GM23248 (cell line): ENCODE results near the gene FOXN1. TPM values are rescaled to one million over a fixed set of nuclear protein-coding genes. Genes with fewer than 3 reads are reported as not detected.

Source experiments
- DNase-seq: peaks from one replicate; pipeline ENCODE4 v3.0.0-alpha.2; 2015
- H2AFZ ChIP-seq: fragments of 200-600 bp; sonication (generic); 2 replicates; pipeline ENCODE4 v1.6.1; 2016; ENCODE audit warnings: antibody characterized with exemption
- H3F3A ChIP-seq: fragments of 200-600 bp; sonication (generic); 2 replicates; pipeline ENCODE4 v1.6.1; 2016; ENCODE audit warnings: mild to moderate bottlenecking, antibody characterized with exemption, mixed run types; ENCODE audit not compliant: insufficient read depth
- H3K27ac ChIP-seq: fragments of 200-600 bp; sonication (generic); 2 replicates; pipeline ENCODE4 v1.5.1; 2016; ENCODE audit warnings: mild to moderate bottlenecking
- H3K27me3 ChIP-seq: fragments of 200-600 bp; sonication (generic); replicated peaks from 2 replicates; pipeline ENCODE4 v1.6.1; 2016; ENCODE audit warnings: mild to moderate bottlenecking; ENCODE audit not compliant: insufficient read depth
- H3K36me3 ChIP-seq: fragments of 200-600 bp; sonication (generic); 2 replicates; pipeline ENCODE4 v1.6.1; 2016; ENCODE audit warnings: low read depth, mild to moderate bottlenecking
- H3K4me1 ChIP-seq: fragments of 200-600 bp; sonication (generic); 2 replicates; pipeline ENCODE4 v1.6.1; 2016; ENCODE audit warnings: mild to moderate bottlenecking; ENCODE audit not compliant: insufficient read depth
- H3K4me2 ChIP-seq: fragments of 200-600 bp; sonication (generic); one replicate; pipeline ENCODE4 v1.6.1; 2016; ENCODE audit warnings: mild to moderate bottlenecking; ENCODE audit not compliant: unreplicated experiment
- H3K4me3 ChIP-seq: fragments of 200-600 bp; sonication (generic); 2 replicates; pipeline ENCODE4 v1.5.1; 2016; ENCODE audit warnings: mild to moderate bottlenecking
- H3K79me2 ChIP-seq: fragments of 200-600 bp; sonication (generic); 2 replicates; pipeline ENCODE4 v1.6.1; 2016; ENCODE audit warnings: mild to moderate bottlenecking; ENCODE audit not compliant: insufficient read depth
- H3K9ac ChIP-seq: fragments of 200-600 bp; sonication (generic); 2 replicates; pipeline ENCODE4 v1.6.1; 2016; ENCODE audit warnings: mild to moderate bottlenecking
- H3K9me2 ChIP-seq: fragments of 200-600 bp; sonication (generic); 2 replicates; pipeline ENCODE4 v1.6.1; 2016; ENCODE audit warnings: mixed run types, mild to moderate bottlenecking, moderate library complexity; ENCODE audit not compliant: insufficient read depth
- H3K9me3 ChIP-seq: fragments of 200-600 bp; sonication (generic); one replicate; pipeline ENCODE4 v1.6.1; 2017; ENCODE audit warnings: low read depth
- H4K20me1 ChIP-seq: fragments of 200-600 bp; sonication (generic); 2 replicates; pipeline ENCODE4 v1.6.0; 2016; ENCODE audit not compliant: insufficient read depth
- EZH2 ChIP-seq: fragments of 200-600 bp; sonication (generic); IDR thresholded peaks from 2 replicates; pipeline ENCODE4 v1.6.1; 2018; ENCODE audit warnings: antibody characterized with exemption, mild to moderate bottlenecking; ENCODE audit not compliant: insufficient read depth, poor library complexity, severe bottlenecking
- EZH2phosphoT487 ChIP-seq: fragments of 200-600 bp; sonication (generic); IDR thresholded peaks from 2 replicates; pipeline ENCODE4 v1.6.1; 2018; ENCODE audit warnings: antibody characterized with exemption, moderate library complexity, mild to moderate bottlenecking, low read depth; ENCODE audit not compliant: insufficient read depth
- WGBS, 2 experiments: methylation state at CpG; one replicate each; pipeline ENCODE4 v1.1.6; 2015 to 2017; ENCODE audit warnings: low lambda C conversion rate in 2 of 2, low coverage in 1 of 2; ENCODE audit errors: missing lambda C conversion rate in 2 of 2; 5-methylcytosine and 5-hydroxymethylcytosine counted together
- in situ Hi-C: fragments of 300-500 bp; cut with MboI; formaldehyde crosslinking; loops from 2 replicates; pipeline ENCODE4 v1.15.0; 2020
- polyA plus RNA-seq: library from polyadenylated mRNA; unstranded; fragments of >200 nt; fragmentation: Nextera tagmentation; extraction: Ambion mirVana; gene quantifications from 2 replicates; pipeline ENCODE4 v1.2.1, GENCODE V29; 2016
- total RNA-seq: library from RNA; depleted of rRNA; stranded (reverse); fragments of >200 nt; shearing (Covaris generic); gene quantifications from 2 replicates; pipeline ENCODE4 v1.2.3, GENCODE V29; 2014

Gene FOXN1
- total and polyA plus RNA-seq, 2 experiments from 2014 or later, result not detected

- Histone ChIP-seq H3K4me2 (no peak overlapping the region), H3K9ac (no peak overlapping the region), H3K79me2 (no peaks in the 10 kb centered on the region), H3K9me2 (no peaks in the 10 kb centered on the region), H3K4me1 (peaks cover 7% of the 10 kb centered on the region), H3K27me3 (peaks cover 40% of the 10 kb centered on the region), H3F3A (peaks cover 7% of the 10 kb centered on the region; the same call in 1 of the 2 replicates), H3K27ac (no peak overlapping the region), H3K4me3 (no peak overlapping the region), H3K36me3 (no peaks in the 10 kb centered on the region), H2AFZ (no peak overlapping the region), H3K9me3 (no peaks in the 10 kb centered on the region), H4K20me1 (no peaks in the 10 kb centered on the region)
- in situ Hi-C loops, result no loop called here
- DNase-seq, result no peak
- WGBS, 2 experiments, result 53 to 57% methylated on average over 15 of the region's 15 CpGs
- TF ChIP-seq EZH2 (no peak), EZH2phosphoT487 (no peak)
Observed at GRCh38 chr17:28471531-28472342, 34.4 kb upstream of the FOXN1 start.

DNA sequence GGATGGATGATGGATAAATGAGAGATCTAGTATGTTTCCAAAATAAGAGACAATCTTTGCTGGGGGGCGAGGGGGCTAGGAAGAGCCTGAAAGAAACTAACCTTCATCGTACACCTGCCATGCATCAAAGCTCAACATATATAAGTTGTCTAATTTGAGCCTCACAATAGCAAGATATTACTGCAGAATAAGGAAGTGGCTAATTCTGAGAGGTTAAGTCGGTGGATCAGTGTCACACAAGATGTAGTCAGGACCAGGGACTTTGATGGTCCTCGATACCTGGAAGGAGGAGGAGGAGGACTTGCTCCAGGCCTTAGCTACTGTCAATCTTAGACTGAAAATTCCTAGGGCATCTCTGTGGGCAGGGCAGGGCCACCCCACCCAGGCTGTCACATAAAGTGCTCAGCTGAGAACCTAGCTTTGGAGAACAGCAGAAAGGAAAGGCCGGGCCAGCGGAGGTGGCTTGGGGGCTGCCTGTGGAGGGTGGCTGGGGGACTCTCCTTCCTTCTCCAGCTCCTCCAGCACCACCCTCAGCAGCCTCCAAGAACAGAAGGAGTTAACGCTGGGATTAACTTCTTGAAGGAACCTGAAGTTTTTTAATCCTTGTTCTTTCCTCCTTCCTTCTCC, 33.2 kb upstream of the FOXN1 start:
- Histone ChIP-seq H3K9ac (no peak overlapping the region), H4K20me1 (no peaks in the 10 kb centered on the region), H3F3A (no peaks in the 10 kb centered on the region), H3K9me3 (no peaks in the 10 kb centered on the region), H3K9me2 (no peaks in the 10 kb centered on the region), H3K4me3 (no peak overlapping the region), H3K79me2 (no peaks in the 10 kb centered on the region), H3K4me2 (no peak overlapping the region), H3K27me3 (peaks cover 40% of the 10 kb centered on the region), H3K36me3 (no peaks in the 10 kb centered on the region), H2AFZ (no peak overlapping the region), H3K4me1 (no peaks in the 10 kb centered on the region), H3K27ac (no peak overlapping the region)
- no peak for TF ChIP-seq EZH2
- no peak for TF ChIP-seq EZH2phosphoT487
- no peak for DNase-seq
- WGBS, 2 experiments, result 69 to 70% methylated on average over 7 of the region's 7 CpGs
- in situ Hi-C loops, result no loop called here

GRCh38 chr17:28473542-28473941, 32.6 kb upstream of the FOXN1 start, which contains the start of gene SLC13A2:
Gene SLC13A2, plus strand, starts transcription at chr17:28473644. Its CDS starts 69 bp downstream, at chr17:28473713.
- Histone ChIP-seq H3K36me3 (no peaks in the 10 kb centered on the region), H3K9me2 (no peaks in the 10 kb centered on the region), H3K27me3 (peaks cover 38% of the 10 kb centered on the region), H2AFZ (no peak within 1 kb of the TSS), H3F3A (no peaks in the 10 kb centered on the region), H3K9me3 (no peaks in the 10 kb centered on the region), H4K20me1 (no peaks in the 10 kb centered on the region), H3K9ac (no peak within 1 kb of the TSS), H3K79me2 (no peaks in the 10 kb centered on the region), H3K4me3 (no peak within 1 kb of the TSS), H3K4me1 (no peaks in the 10 kb centered on the region), H3K4me2 (no peak within 1 kb of the TSS), H3K27ac (no peak within 1 kb of the TSS)
- in situ Hi-C loops, result no loop called here
- no peak for DNase-seq
- 37 to 43% methylated on average over 5 of the region's 5 CpGs for WGBS, 2 experiments
- TF ChIP-seq EZH2phosphoT487 (no peak), EZH2 (no peak)

DNA sequence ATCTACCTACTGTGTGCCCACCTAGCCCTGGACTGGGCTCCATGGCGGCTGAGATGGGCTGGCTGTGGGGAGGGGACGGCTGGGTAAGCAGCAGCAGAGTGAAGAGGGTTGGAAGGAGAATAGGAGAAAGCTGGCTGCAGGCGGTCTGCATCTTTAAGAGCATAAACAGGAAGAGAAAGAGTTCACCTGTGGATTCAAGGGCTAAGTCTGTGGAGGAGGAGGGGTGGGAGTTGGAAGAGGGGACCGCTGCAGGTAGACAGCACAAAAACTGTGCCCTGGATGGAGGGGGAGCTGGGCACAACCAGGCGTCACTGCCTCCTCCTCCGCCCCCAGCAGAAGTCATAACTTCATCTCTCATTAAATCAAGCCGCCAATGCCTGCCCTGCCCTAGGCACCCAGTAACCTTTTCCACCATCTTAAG, 32.0 kb upstream of the FOXN1 start:
- no peaks in the 10 kb centered on the region for H3F3A ChIP-seq
- no peak overlapping the region for H3K4me3 ChIP-seq
- H3K27me3 ChIP-seq, result peaks cover 33% of the 10 kb centered on the region
- no peaks in the 10 kb centered on the region for H3K4me1 ChIP-seq
- no peak overlapping the region for H3K4me2 ChIP-seq
- no peaks in the 10 kb centered on the region for H3K9me2 ChIP-seq
- TF ChIP-seq EZH2 (no peak), EZH2phosphoT487 (no peak)
- H2AFZ ChIP-seq, result no peak overlapping the region
- no peak overlapping the region for H3K9ac ChIP-seq
- H3K27ac ChIP-seq, result no peak overlapping the region
- DNase-seq, result no peak
- no peaks in the 10 kb centered on the region for H4K20me1 ChIP-seq
- WGBS, 2 experiments, result 58 to 61% methylated on average over 7 of the region's 7 CpGs
- no peaks in the 10 kb centered on the region for H3K9me3 ChIP-seq
- no peaks in the 10 kb centered on the region for H3K36me3 ChIP-seq
- H3K79me2 ChIP-seq, result no peaks in the 10 kb centered on the region
- in situ Hi-C loops, result no loop called here
